Suprapubic skin (tissue), 4 donors: ENCODE data around the gene FOXO3. TPM values are rescaled to one million over a fixed set of nuclear protein-coding genes. Genes with fewer than 3 reads are reported as not detected.
"Not testable (repeated sequence)": the region's sequence is repeated elsewhere in the genome, so short reads cannot be mapped to it uniquely, and the experiment has no call there.

ENCODE experiments used
- DNase-seq, 2 donors: peaks; one replicate each; pipeline ENCODE4 v3.0.0-alpha.2; 2019; ENCODE audit warnings: low spot score in 2 of 2
- H3K27ac ChIP-seq: fragments of 200-600 bp; sonication (generic); one replicate; pipeline ENCODE4 v1.5.1; 2019
- H3K27me3 ChIP-seq: fragments of 200-600 bp; sonication (generic); one replicate; pipeline ENCODE4 v1.5.1; 2019
- H3K36me3 ChIP-seq: fragments of 200-600 bp; sonication (generic); one replicate; pipeline ENCODE4 v1.5.1; 2019
- H3K4me1 ChIP-seq: fragments of 200-600 bp; sonication (generic); one replicate; pipeline ENCODE4 v1.5.1; 2019
- H3K4me3 ChIP-seq: fragments of 200-600 bp; sonication (generic); one replicate; pipeline ENCODE4 v1.5.1; 2019; ENCODE audit warnings: mild to moderate bottlenecking
- H3K9me3 ChIP-seq: fragments of 200-600 bp; sonication (generic); one replicate; pipeline ENCODE4 v1.5.1; 2019
- CTCF ChIP-seq, 2 donors: fragments of 200-600 bp in 1 of 2; fragments of 450-650 bp in 1 of 2; sonication (generic) in 1 of 2; IDR thresholded peaks; one replicate each; pipeline ENCODE4 v1.5.1; 2016 to 2019; ENCODE audit warnings: antibody characterized with exemption in 2 of 2, mild to moderate bottlenecking in 1 of 2, moderate library complexity in 1 of 2
- EP300 ChIP-seq: sonication (generic); formaldehyde crosslinking; IDR thresholded peaks from one replicate; pipeline ENCODE4 v1.6.1; 2017; ENCODE audit warnings: antibody characterized with exemption
- POLR2A ChIP-seq, 2 donors: fragments of 450-650 bp; IDR thresholded peaks; one replicate each; pipeline ENCODE4 v1.6.1; 2017; ENCODE audit warnings: antibody characterized with exemption in 2 of 2, mild to moderate bottlenecking in 2 of 2, moderate library complexity in 2 of 2
- POLR2AphosphoS5 ChIP-seq, 3 donors: sonication (generic); formaldehyde crosslinking; IDR thresholded peaks; one replicate each; pipeline ENCODE4 v1.6.1; 2017; ENCODE audit warnings: antibody characterized with exemption in 3 of 3
- WGBS: methylation state at CpG from one replicate; pipeline ENCODE4 v1.1.5; 2018; 5-methylcytosine and 5-hydroxymethylcytosine counted together
- total RNA-seq, 4 donors: library from RNA; depleted of rRNA; stranded (reverse); fragments of >200 nt; gene quantifications; one replicate each; pipeline ENCODE4 v1.1.0, GENCODE V29; 2016

Gene FOXO3
- total RNA-seq, 4 donors from 2014 or later: 103 to 141 (median 121) TPM

- Histone ChIP-seq H3K27ac (no peak overlapping the region), H3K27me3 (no peaks in the 10 kb centered on the region), H3K9me3 (no peaks in the 10 kb centered on the region), H3K4me3 (no peak overlapping the region), H3K36me3 (peaks cover 4% of the 10 kb centered on the region), H3K4me1 (peaks cover 39% of the 10 kb centered on the region)
- no peak for DNase-seq
- WGBS: 78% methylated on average over 1 of the region's 1 CpG
- TF ChIP-seq POLR2AphosphoS5 (IDR thresholded peaks at IDR 0.05) (no peak), EP300 (no peak), CTCF (IDR thresholded peaks at IDR 0.05) (no peak), POLR2A (IDR thresholded peaks at IDR 0.05) (no peak)
Observed at GRCh38 chr6:108677894-108678293, 117.2 kb downstream of the FOXO3 start.

- DNase-seq, H3K4me3 ChIP-seq, H3K9me3 ChIP-seq, H3K27ac ChIP-seq, H3K27me3 ChIP-seq, H3K36me3 ChIP-seq: not testable (repeated sequence)
- 92% methylated on average over 9 of the region's 9 CpGs for WGBS
- peaks cover 29% of the 10 kb centered on the region for H3K4me1 ChIP-seq
Observed at GRCh38 chr6:108680314-108680713, 119.6 kb downstream of the FOXO3 start.

GRCh38 chr6:108681721-108682120 lies 121.0 kb downstream of the FOXO3 start:
- H3K27me3 ChIP-seq, DNase-seq, H3K4me3 ChIP-seq, H3K27ac ChIP-seq, H3K9me3 ChIP-seq: not testable (repeated sequence)
- Histone ChIP-seq H3K4me1 (peaks cover 15% of the 10 kb centered on the region), H3K36me3 (peaks cover 16% of the 10 kb centered on the region)
- WGBS: 86% methylated on average over 1 of the region's 1 CpG

- H3K27me3 ChIP-seq, H3K4me1 ChIP-seq, H3K27ac ChIP-seq, DNase-seq, H3K4me3 ChIP-seq, H3K9me3 ChIP-seq: not testable (repeated sequence)
- peaks cover 16% of the 10 kb centered on the region for H3K36me3 ChIP-seq
- 80% methylated on average over 5 of the region's 7 CpGs for WGBS
Observed at GRCh38 chr6:108682383-108683119, 121.8 kb downstream of the FOXO3 start.

GRCh38 chr6:108683976-108684375 lies 123.3 kb downstream of the FOXO3 start:
- not testable (repeated sequence) for H3K27me3 ChIP-seq, DNase-seq, H3K4me3 ChIP-seq, H3K27ac ChIP-seq, H3K9me3 ChIP-seq
- Histone ChIP-seq H3K36me3 (peaks cover 16% of the 10 kb centered on the region), H3K4me1 (peaks cover 18% of the 10 kb centered on the region)
- WGBS: 92% methylated on average over 2 of the region's 2 CpGs

- TF ChIP-seq POLR2AphosphoS5 (IDR thresholded peaks at IDR 0.05) (no peak), CTCF (IDR thresholded peaks at IDR 0.05) (no peak), POLR2A (IDR thresholded peaks at IDR 0.05) (no peak), EP300 (no peak)
- peaks cover 27% of the 10 kb centered on the region for H3K4me1 ChIP-seq
- no peaks in the 10 kb centered on the region for H3K9me3 ChIP-seq
- peaks cover 16% of the 10 kb centered on the region for H3K36me3 ChIP-seq
- no peaks in the 10 kb centered on the region for H3K27me3 ChIP-seq
- WGBS: 40% methylated on average over 8 of the region's 8 CpGs
- no peak overlapping the region for H3K4me3 ChIP-seq
- H3K27ac ChIP-seq: no peak overlapping the region
- DNase-seq: no peak
Observed at GRCh38 chr6:108684771-108685329, 124.1 kb downstream of the FOXO3 start.

GRCh38 chr6:108685970-108686369 lies 125.3 kb downstream of the FOXO3 start:
- Histone ChIP-seq H3K27me3 (no peaks in the 10 kb centered on the region), H3K4me3 (no peak overlapping the region), H3K4me1 (peaks cover 34% of the 10 kb centered on the region), H3K36me3 (peaks cover 12% of the 10 kb centered on the region), H3K27ac (no peak overlapping the region), H3K9me3 (no peaks in the 10 kb centered on the region)
- TF ChIP-seq POLR2A (IDR thresholded peaks at IDR 0.05) (no peak), CTCF (IDR thresholded peaks at IDR 0.05) (no peak), EP300 (no peak), POLR2AphosphoS5 (IDR thresholded peaks at IDR 0.05) (no peak)
- no peak for DNase-seq
- WGBS: 95% methylated on average over 4 of the region's 4 CpGs
